ENCODE measurements around the gene SLC35F3. TPM values are rescaled to one million over a fixed set of nuclear protein-coding genes. Genes with fewer than 3 reads are reported as not detected.

Gene SLC35F3
- total RNA-seq, 2 experiments from 2014 or later, result 0.08 TPM; not detected in 1

GRCh38 chr1:233897325-233898162 lies 6.9 kb upstream of the SLC35F3 start:
- Histone ChIP-seq H3K27me3 (ENCODE audit: control insufficient read depth in 1 of 2, insufficient read depth in 2 of 2, low read length in 2 of 2) (peaks cover 0 to 6% of the 10 kb centered on the region in 2 experiments), H3K36me3 (ENCODE audit: insufficient read depth, low read length) (no peaks in the 10 kb centered on the region), H3K9me3 (ENCODE audit: control insufficient read depth in 1 of 2, insufficient read depth in 1 of 2, low read length in 2 of 2) (peaks cover 0 to 3% of the 10 kb centered on the region in 2 experiments), H3K4me3 (ENCODE audit: low read length) (no peak overlapping the region), H3K27ac (ENCODE audit: low read depth in 1 of 2, low read length in 2 of 2) (no peak overlapping the region), H3K4me1 (ENCODE audit: insufficient read depth, low read length) (no peaks in the 10 kb centered on the region)
- ChIA-PET POLR2A (no interaction called here), CTCF (no interaction called here)
- no peaks in the 10 kb centered on the region for H3K36me3 Mint-ChIP-seq (ENCODE audit: low read depth)
- no peak overlapping the region for H3K4me3 Mint-ChIP-seq
- peaks cover 11% of the 10 kb centered on the region for H3K9me3 Mint-ChIP-seq
- TF ChIP-seq CTCF (IDR thresholded peaks at IDR 0.05), result no peak
- no peak overlapping the region for H3K27ac Mint-ChIP-seq
- DNase-seq, result no peak
- ATAC-seq (ENCODE audit: poor library complexity), result no peak
- H3K4me1 Mint-ChIP-seq (ENCODE audit: low read depth), result no peaks in the 10 kb centered on the region
- intact Hi-C loops (cut with DNase I, micrococcal nuclease), result no loop called here
- H3K27me3 Mint-ChIP-seq, result peaks cover 32% of the 10 kb centered on the region

- no peak overlapping the region for H3K4me3 ChIP-seq (ENCODE audit: low read length)
- no peaks in the 10 kb centered on the region for H3K36me3 ChIP-seq (ENCODE audit: insufficient read depth, low read length)
- H3K4me3 Mint-ChIP-seq, result no peak overlapping the region
- peaks cover 61% of the 10 kb centered on the region for H3K27me3 Mint-ChIP-seq
- no peaks in the 10 kb centered on the region for H3K4me1 ChIP-seq (ENCODE audit: insufficient read depth, low read length)
- H3K4me1 Mint-ChIP-seq (ENCODE audit: low read depth), result peaks cover 4% of the 10 kb centered on the region
- intact Hi-C loops (cut with DNase I, micrococcal nuclease), result no loop called here
- no peaks in the 10 kb centered on the region for H3K36me3 Mint-ChIP-seq (ENCODE audit: low read depth)
- peaks cover 19 to 29% of the 10 kb centered on the region in 2 experiments for H3K27me3 ChIP-seq (ENCODE audit: control insufficient read depth in 1 of 2, insufficient read depth in 2 of 2, low read length in 2 of 2)
- TF ChIP-seq CTCF (IDR thresholded peaks at IDR 0.05), result no peak
- ATAC-seq (ENCODE audit: poor library complexity), result no peak
- peaks cover 7% of the 10 kb centered on the region for H3K9me3 Mint-ChIP-seq
- H3K27ac Mint-ChIP-seq, result no peak overlapping the region
- peaks cover 4 to 8% of the 10 kb centered on the region in 2 experiments for H3K9me3 ChIP-seq (ENCODE audit: control insufficient read depth in 1 of 2, insufficient read depth in 1 of 2, low read length in 2 of 2)
- H3K27ac ChIP-seq (ENCODE audit: low read depth in 1 of 2, low read length in 2 of 2), result no peak overlapping the region
- DNase-seq, result no peak
- ChIA-PET POLR2A (no interaction called here), CTCF (no interaction called here)
These were observed 3.0 kb upstream of the SLC35F3 start for GRCh38 chr1:233901495-233901894.

- CTCF ChIA-PET, result no interaction called here
- H3K27ac Mint-ChIP-seq, result no peak overlapping the region
- DNase-seq (no peak), ATAC-seq (ENCODE audit: poor library complexity) (no peak)
- peaks cover 4% of the 10 kb centered on the region for H3K4me1 Mint-ChIP-seq (ENCODE audit: low read depth)
- no peaks in the 10 kb centered on the region for H3K36me3 Mint-ChIP-seq (ENCODE audit: low read depth)
- H3K4me3 ChIP-seq (ENCODE audit: low read length), result no peak overlapping the region
- H3K27me3 ChIP-seq (ENCODE audit: control insufficient read depth in 1 of 2, insufficient read depth in 2 of 2, low read length in 2 of 2), result peaks cover 19 to 42% of the 10 kb centered on the region in 2 experiments
- no peak overlapping the region for H3K4me3 Mint-ChIP-seq
- no peaks in the 10 kb centered on the region for H3K36me3 ChIP-seq (ENCODE audit: insufficient read depth, low read length)
- H3K27me3 Mint-ChIP-seq, result peaks cover 80% of the 10 kb centered on the region
- H3K27ac ChIP-seq (ENCODE audit: low read depth in 1 of 2, low read length in 2 of 2), result no peak overlapping the region
- H3K4me1 ChIP-seq (ENCODE audit: insufficient read depth, low read length), result no peaks in the 10 kb centered on the region
- H3K9me3 ChIP-seq (ENCODE audit: control insufficient read depth in 1 of 2, insufficient read depth in 1 of 2, low read length in 2 of 2), result peaks cover 4 to 8% of the 10 kb centered on the region in 2 experiments
- intact Hi-C loops (cut with DNase I, micrococcal nuclease), result no loop called here
- TF ChIP-seq CTCF (IDR thresholded peaks at IDR 0.05), result no peak
- POLR2A ChIA-PET, result no interaction called here
- H3K9me3 Mint-ChIP-seq, result no peaks in the 10 kb centered on the region
These were observed 1.1 kb downstream of the SLC35F3 start for GRCh38 chr1:233905416-233906051.

Data from CD4-positive, alpha-beta T cell (primary cell).